Mesenchymal stem cell (in vitro differentiated cells and primary cell): ENCODE results near the gene NUP93.

ENCODE experiments used
- DNase-seq: peaks from one replicate; pipeline ENCODE4 v3.0.0-alpha.2; 2013
- H2AFZ ChIP-seq: one replicate; pipeline ENCODE4 v1.6.1; 2013; ENCODE audit warnings: low read depth, mild to moderate bottlenecking, control low read depth, inconsistent platforms, low read length, moderate library complexity
- H2AK5ac ChIP-seq: 2 replicates; pipeline ENCODE4 v1.6.1; 2013; ENCODE audit warnings: low read length, moderate library complexity, mild to moderate bottlenecking, inconsistent platforms; ENCODE audit not compliant: severe bottlenecking
- H2BK120ac ChIP-seq: one replicate; pipeline ENCODE4 v1.6.1; 2013; ENCODE audit warnings: low read depth, mild to moderate bottlenecking, inconsistent platforms, low read length, moderate library complexity
- H2BK12ac ChIP-seq, 2 experiments: one replicate each; pipeline ENCODE4 v1.6.1; 2013; ENCODE audit warnings: inconsistent platforms in 2 of 2, low read length in 2 of 2, mild to moderate bottlenecking in 2 of 2, moderate library complexity in 2 of 2, control low read depth in 1 of 2
- H2BK15ac ChIP-seq: one replicate; pipeline ENCODE4 v1.6.1; 2013; ENCODE audit warnings: mild to moderate bottlenecking, low read depth, inconsistent platforms; ENCODE audit not compliant: poor library complexity, severe bottlenecking
- H2BK5ac ChIP-seq: 2 replicates; pipeline ENCODE4 v1.6.1; 2013; ENCODE audit warnings: low read depth, mild to moderate bottlenecking, low read length, control low read depth, inconsistent platforms; ENCODE audit not compliant: poor library complexity, severe bottlenecking
- H3K14ac ChIP-seq, 2 experiments: one replicate each; pipeline ENCODE4 v1.6.1; 2013; ENCODE audit warnings: inconsistent platforms in 2 of 2, low read length in 2 of 2, control low read depth in 1 of 2, mild to moderate bottlenecking in 1 of 2, moderate library complexity in 1 of 2
- H3K18ac ChIP-seq, 2 experiments: one replicate each; pipeline ENCODE4 v1.6.1; 2013; ENCODE audit warnings: inconsistent platforms in 2 of 2, low read length in 2 of 2, control low read depth in 1 of 2, low read depth in 1 of 2, mild to moderate bottlenecking in 1 of 2
- H3K23ac ChIP-seq, 2 experiments: one replicate each; pipeline ENCODE4 v1.6.1; 2013; ENCODE audit warnings: inconsistent platforms in 2 of 2, low read length in 2 of 2, mild to moderate bottlenecking in 2 of 2, moderate library complexity in 2 of 2, control low read depth in 1 of 2
- H3K27ac ChIP-seq: 2 replicates; pipeline ENCODE4 v1.5.1; 2013; ENCODE audit warnings: mild to moderate bottlenecking, moderate library complexity, low read length, control low read depth, inconsistent platforms; ENCODE audit not compliant: poor library complexity, severe bottlenecking
- H3K27me3 ChIP-seq, 2 experiments: 2 replicates each; pipeline versions ENCODE4 v1.6.1 to v1.7.0; 2013; ENCODE audit warnings: low read length in 2 of 2, mild to moderate bottlenecking in 2 of 2, moderate library complexity in 2 of 2, control low read depth in 1 of 2, inconsistent platforms in 1 of 2; ENCODE audit not compliant: control insufficient read depth in 1 of 2, insufficient read depth in 1 of 2
- H3K36me3 ChIP-seq, 2 experiments: 2 replicates each; pipeline versions ENCODE4 v1.6.1 to v1.7.0; 2013; ENCODE audit warnings: low read length in 2 of 2, control low read depth in 1 of 2, inconsistent platforms in 1 of 2, low read depth in 1 of 2, mild to moderate bottlenecking in 1 of 2; ENCODE audit not compliant: insufficient read depth in 2 of 2, control insufficient read depth in 1 of 2
- H3K4ac ChIP-seq, 2 experiments: one replicate each; pipeline ENCODE4 v1.6.1; 2013; ENCODE audit warnings: inconsistent platforms in 2 of 2, low read length in 2 of 2, mild to moderate bottlenecking in 2 of 2, moderate library complexity in 2 of 2, control low read depth in 1 of 2, low read depth in 1 of 2
- H3K4me1 ChIP-seq: 2 replicates; pipeline ENCODE4 v1.6.1; 2013; ENCODE audit warnings: low read depth, low read length, control low read depth; ENCODE audit not compliant: control insufficient read depth, insufficient read depth
- H3K4me2 ChIP-seq: 2 replicates; pipeline ENCODE4 v1.6.1; 2013; ENCODE audit warnings: low read length, mild to moderate bottlenecking, inconsistent platforms; ENCODE audit not compliant: poor library complexity, severe bottlenecking
- H3K4me3 ChIP-seq, 2 experiments: 2 replicates each; pipeline versions ENCODE4 v1.5.1 to v1.7.0; 2013; ENCODE audit warnings: low read length in 2 of 2, mild to moderate bottlenecking in 2 of 2, control low read depth in 1 of 2, low read depth in 1 of 2; ENCODE audit not compliant: insufficient read depth in 1 of 2
- H3K79me1 ChIP-seq: replicated peaks from 2 replicates; pipeline ENCODE4 v1.6.1; 2013; ENCODE audit warnings: mild to moderate bottlenecking, control low read depth, low read length, inconsistent platforms; ENCODE audit not compliant: poor library complexity, severe bottlenecking
- H3K9ac ChIP-seq: 2 replicates; pipeline ENCODE4 v1.7.0; 2013; ENCODE audit warnings: mild to moderate bottlenecking, low read length, moderate library complexity
- H3K9me3 ChIP-seq: 2 replicates; pipeline ENCODE4 v1.7.0; 2013; ENCODE audit warnings: mild to moderate bottlenecking, low read length; ENCODE audit not compliant: control insufficient read depth
- H4K8ac ChIP-seq: one replicate; pipeline ENCODE4 v1.6.1; 2013; ENCODE audit warnings: inconsistent platforms, mild to moderate bottlenecking, low read length, moderate library complexity
- H4K91ac ChIP-seq: one replicate; pipeline ENCODE4 v1.6.1; 2013; ENCODE audit warnings: mild to moderate bottlenecking, low read length, inconsistent platforms
- WGBS: methylation state at CpG from one replicate; pipeline ENCODE4 v1.1.7; 2013; ENCODE audit warnings: mixed read lengths; 5-methylcytosine and 5-hydroxymethylcytosine counted together

Gene NUP93

GRCh38 chr16:56889206-56889605, 159.3 kb downstream of the NUP93 start:
- H2AFZ ChIP-seq, result no peak overlapping the region
- no peak overlapping the region for H4K8ac ChIP-seq
- H3K4me2 ChIP-seq, result no peak overlapping the region
- no peak overlapping the region for H2BK120ac ChIP-seq
- H3K36me3 ChIP-seq, result no peaks in the 10 kb centered on the region
- no peak for DNase-seq
- peaks cover 0 to 19% of the 10 kb centered on the region in 2 experiments for H3K27me3 ChIP-seq
- no peak overlapping the region for H3K4ac ChIP-seq
- H3K18ac ChIP-seq, result no peak overlapping the region
- H4K91ac ChIP-seq, result no peak overlapping the region
- H3K14ac ChIP-seq, result no peak overlapping the region
- no peak overlapping the region for H2BK15ac ChIP-seq
- no peak overlapping the region for H2BK12ac ChIP-seq
- WGBS, result 83% methylated on average over 2 of the region's 5 CpGs
- H3K79me1 ChIP-seq, result no peaks in the 10 kb centered on the region
- no peak overlapping the region for H3K27ac ChIP-seq
- no peak overlapping the region for H3K9ac ChIP-seq
- H3K4me1 ChIP-seq, result peaks cover 2% of the 10 kb centered on the region
- H3K9me3 ChIP-seq, result no peaks in the 10 kb centered on the region
- H3K23ac ChIP-seq, result no peak overlapping the region
- H2BK5ac ChIP-seq, result no peak overlapping the region
- H3K4me3 ChIP-seq, result no peak overlapping the region
- H2AK5ac ChIP-seq, result no peak overlapping the region

DNA sequence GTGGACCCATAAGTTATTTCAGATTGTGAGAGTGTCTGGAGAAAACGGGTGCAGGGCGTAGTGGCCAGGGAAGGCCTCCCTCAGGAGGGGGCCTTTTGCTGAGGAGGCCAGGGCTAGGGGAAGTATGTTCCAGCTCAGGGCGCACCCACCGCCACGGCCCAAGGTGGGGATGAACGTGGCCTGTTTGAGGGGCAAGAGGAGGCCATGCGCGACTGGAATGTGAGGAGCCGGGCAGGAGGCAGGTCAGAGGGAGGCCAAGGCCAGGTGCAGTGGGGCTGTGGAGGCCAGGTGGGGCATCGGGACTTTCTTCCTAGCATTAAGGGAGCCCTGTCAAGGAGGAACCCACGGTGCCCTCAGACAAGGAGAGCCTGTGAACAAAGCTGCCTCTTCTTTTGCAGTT, 161.8 kb downstream of the NUP93 start:
- Histone ChIP-seq H2AFZ (no peak overlapping the region), H3K18ac (no peak overlapping the region), H2BK5ac (no peak overlapping the region), H2BK12ac (no peak overlapping the region), H3K36me3 (no peaks in the 10 kb centered on the region), H3K4ac (no peak overlapping the region), H3K27me3 (peaks cover 6 to 19% of the 10 kb centered on the region in 2 experiments), H3K9me3 (no peaks in the 10 kb centered on the region), H4K8ac (no peak overlapping the region), H3K4me2 (no peak overlapping the region), H2BK120ac (no peak overlapping the region), H3K79me1 (no peaks in the 10 kb centered on the region), H3K14ac (no peak overlapping the region), H3K23ac (no peak overlapping the region), H2BK15ac (no peak overlapping the region), H3K9ac (no peak overlapping the region), H2AK5ac (no peak overlapping the region), H3K4me1 (peaks cover 2% of the 10 kb centered on the region), H4K91ac (no peak overlapping the region), H3K4me3 (no peak overlapping the region), H3K27ac (no peak overlapping the region)
- no peak for DNase-seq
- WGBS, result 83% methylated on average over 11 of the region's 11 CpGs

DNA sequence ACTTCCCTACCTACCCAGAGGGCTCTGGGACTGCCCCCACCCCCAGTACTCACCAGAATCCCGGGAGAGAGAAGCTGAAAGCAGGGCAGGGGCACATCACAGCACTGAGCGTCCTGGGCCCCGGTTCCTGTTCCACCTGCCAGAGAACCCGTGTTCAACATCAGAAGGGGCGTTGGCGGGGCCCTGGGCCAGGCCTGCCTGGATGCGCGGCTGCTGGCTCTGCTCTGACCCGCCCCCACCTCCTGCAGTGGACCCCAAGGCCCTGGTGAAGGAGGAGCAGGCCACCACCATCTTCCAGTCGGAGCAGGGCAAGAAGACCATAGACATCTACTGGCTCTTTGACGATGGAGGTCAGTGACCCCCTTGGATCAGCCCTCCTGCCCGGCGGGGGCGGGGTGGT, 162.8 kb downstream of the NUP93 start:
- 82% methylated on average over 14 of the region's 14 CpGs for WGBS
- H2BK12ac ChIP-seq, result no peak overlapping the region

DNA sequence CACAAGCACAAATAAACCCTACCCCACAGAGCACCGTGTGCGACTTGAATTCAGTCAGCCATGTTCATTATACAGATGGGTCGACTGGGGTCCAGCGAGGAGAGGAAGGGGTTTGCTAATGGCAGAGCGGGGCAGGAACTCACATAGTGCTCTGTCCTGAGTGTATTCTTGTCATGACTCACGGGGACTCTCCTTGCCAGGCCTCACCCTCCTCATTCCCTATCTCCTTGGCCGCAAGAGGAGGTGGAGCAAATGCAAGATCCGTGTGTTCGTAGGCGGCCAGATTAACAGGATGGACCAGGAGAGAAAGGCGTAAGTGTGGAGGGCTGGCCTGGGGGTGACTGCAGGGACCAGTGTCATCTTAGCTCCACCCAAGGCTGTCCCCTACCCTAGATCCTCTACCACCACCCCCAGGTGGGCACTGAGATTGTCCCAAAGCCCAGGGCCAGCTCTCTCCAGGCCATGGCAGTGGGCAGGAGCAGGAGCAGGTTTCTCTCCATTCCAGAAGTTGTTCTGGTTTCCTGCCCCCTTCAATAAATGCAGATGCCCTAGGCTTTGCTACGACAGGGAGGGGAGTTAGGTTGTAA, 164.5 kb downstream of the NUP93 start:
- H3K27ac ChIP-seq, result no peak overlapping the region
- no peak overlapping the region for H3K9ac ChIP-seq
- H2AFZ ChIP-seq, result no peak overlapping the region
- H2BK15ac ChIP-seq, result no peak overlapping the region
- no peak overlapping the region for H4K8ac ChIP-seq
- no peaks in the 10 kb centered on the region for H3K79me1 ChIP-seq
- no peak overlapping the region for H3K4me3 ChIP-seq
- no peak overlapping the region for H3K4me2 ChIP-seq
- no peak overlapping the region for H2BK5ac ChIP-seq
- DNase-seq, result no peak
- H3K36me3 ChIP-seq, result no peaks in the 10 kb centered on the region
- WGBS, result 86% methylated on average over 12 of the region's 12 CpGs
- no peak overlapping the region for H4K91ac ChIP-seq
- H3K18ac ChIP-seq, result no peak overlapping the region
- no peaks in the 10 kb centered on the region for H3K9me3 ChIP-seq
- no peak overlapping the region for H3K4ac ChIP-seq
- H2BK12ac ChIP-seq, result no peak overlapping the region
- no peak overlapping the region for H3K14ac ChIP-seq
- H2AK5ac ChIP-seq, result no peak overlapping the region
- peaks cover 15 to 29% of the 10 kb centered on the region in 2 experiments for H3K27me3 ChIP-seq
- H2BK120ac ChIP-seq, result no peak overlapping the region
- H3K23ac ChIP-seq, result no peak overlapping the region
- H3K4me1 ChIP-seq, result peaks cover 2% of the 10 kb centered on the region

More for the DNA sequence above, 162.8 kb downstream of the NUP93 start:
- Histone ChIP-seq H3K23ac (no peak overlapping the region), H3K4me1 (peaks cover 2% of the 10 kb centered on the region), H3K18ac (no peak overlapping the region), H3K9me3 (no peaks in the 10 kb centered on the region), H2BK15ac (no peak overlapping the region), H3K36me3 (no peaks in the 10 kb centered on the region), H2BK120ac (no peak overlapping the region), H3K27me3 (peaks cover 12 to 22% of the 10 kb centered on the region in 2 experiments), H4K8ac (no peak overlapping the region), H3K4me2 (no peak overlapping the region), H3K9ac (no peak overlapping the region), H3K27ac (no peak overlapping the region), H3K79me1 (no peaks in the 10 kb centered on the region), H3K14ac (no peak overlapping the region), H2BK5ac (no peak overlapping the region), H4K91ac (no peak overlapping the region), H2AK5ac (no peak overlapping the region), H2AFZ (no peak overlapping the region), H3K4ac (no peak overlapping the region), H3K4me3 (no peak overlapping the region)
- DNase-seq, result no peak
